ENCODE data around the gene PVR.
"Not testable (repeated sequence)": the region's sequence is repeated elsewhere in the genome, so short reads cannot be mapped to it uniquely, and the experiment has no call there.

Gene PVR

DNA sequence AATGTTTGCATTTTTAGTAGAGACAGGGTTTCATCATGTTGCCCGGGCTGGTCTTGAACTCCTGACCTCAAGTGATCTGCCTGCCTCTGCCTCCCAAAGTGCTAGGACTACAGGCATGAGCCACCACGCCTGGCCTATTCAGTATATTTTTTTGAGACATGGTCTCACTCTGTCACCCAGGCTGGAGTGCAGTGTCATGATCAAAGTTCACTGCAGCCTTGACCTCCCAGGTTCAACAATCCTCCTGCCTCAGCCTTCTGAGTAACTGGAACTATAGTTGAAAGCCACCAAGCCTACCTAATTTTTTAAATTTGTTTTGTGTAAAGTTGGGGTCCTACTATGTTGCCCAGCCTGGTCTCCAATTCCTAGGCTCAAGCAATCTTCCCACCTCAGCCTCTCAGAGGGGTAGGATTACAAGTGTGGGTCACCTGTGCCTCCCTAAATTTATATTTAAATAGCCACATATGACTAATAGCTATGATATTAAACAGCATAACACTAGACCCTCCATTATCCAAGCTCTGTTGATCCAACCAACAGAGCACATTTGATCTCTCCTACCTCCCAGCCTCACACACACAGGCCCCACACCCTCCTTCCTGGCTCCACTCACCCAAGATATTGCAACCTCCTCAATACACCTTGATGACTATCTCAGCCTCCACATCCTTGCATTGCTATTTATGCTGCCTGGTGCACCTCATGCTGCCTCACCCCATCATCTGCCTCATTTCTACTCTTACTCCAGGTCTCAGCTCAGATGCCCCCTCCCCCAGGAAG lies 25.5 kb downstream of the PVR start:
- TF ChIP-seq, protein P1, sequence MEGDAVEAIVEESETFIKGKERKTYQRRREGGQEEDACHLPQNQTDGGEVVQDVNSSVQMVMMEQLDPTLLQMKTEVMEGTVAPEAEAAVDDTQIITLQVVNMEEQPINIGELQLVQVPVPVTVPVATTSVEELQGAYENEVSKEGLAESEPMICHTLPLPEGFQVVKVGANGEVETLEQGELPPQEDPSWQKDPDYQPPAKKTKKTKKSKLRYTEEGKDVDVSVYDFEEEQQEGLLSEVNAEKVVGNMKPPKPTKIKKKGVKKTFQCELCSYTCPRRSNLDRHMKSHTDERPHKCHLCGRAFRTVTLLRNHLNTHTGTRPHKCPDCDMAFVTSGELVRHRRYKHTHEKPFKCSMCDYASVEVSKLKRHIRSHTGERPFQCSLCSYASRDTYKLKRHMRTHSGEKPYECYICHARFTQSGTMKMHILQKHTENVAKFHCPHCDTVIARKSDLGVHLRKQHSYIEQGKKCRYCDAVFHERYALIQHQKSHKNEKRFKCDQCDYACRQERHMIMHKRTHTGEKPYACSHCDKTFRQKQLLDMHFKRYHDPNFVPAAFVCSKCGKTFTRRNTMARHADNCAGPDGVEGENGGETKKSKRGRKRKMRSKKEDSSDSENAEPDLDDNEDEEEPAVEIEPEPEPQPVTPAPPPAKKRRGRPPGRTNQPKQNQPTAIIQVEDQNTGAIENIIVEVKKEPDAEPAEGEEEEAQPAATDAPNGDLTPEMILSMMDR (conservative IDR thresholded peaks at IDR 0.05) = no peak
- no peak for TF ChIP-seq ZFX (IDR thresholded peaks at IDR 0.05)
- no peak overlapping the region for H3K27ac ChIP-seq

DNA sequence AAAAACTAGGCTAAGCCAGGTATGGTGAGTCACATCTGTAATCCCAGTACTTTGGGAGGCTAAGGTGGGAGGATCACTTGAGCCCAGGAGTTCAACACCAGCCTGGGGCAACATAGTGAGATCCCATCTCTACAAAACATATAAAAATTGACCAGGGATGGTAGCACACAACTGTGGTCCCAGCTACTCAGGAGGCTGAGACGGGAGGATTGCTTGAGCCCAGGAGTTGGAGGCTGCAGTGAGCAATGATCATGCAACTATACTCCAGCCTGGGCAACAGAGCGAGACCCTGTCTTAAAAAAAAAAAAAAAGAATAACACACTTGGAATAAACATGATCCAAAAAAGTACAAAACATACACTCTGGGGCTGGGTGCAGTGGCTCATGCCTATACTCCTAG lies 26.3 kb downstream of the PVR start:
- not testable (repeated sequence) for H3K27ac ChIP-seq

DNA sequence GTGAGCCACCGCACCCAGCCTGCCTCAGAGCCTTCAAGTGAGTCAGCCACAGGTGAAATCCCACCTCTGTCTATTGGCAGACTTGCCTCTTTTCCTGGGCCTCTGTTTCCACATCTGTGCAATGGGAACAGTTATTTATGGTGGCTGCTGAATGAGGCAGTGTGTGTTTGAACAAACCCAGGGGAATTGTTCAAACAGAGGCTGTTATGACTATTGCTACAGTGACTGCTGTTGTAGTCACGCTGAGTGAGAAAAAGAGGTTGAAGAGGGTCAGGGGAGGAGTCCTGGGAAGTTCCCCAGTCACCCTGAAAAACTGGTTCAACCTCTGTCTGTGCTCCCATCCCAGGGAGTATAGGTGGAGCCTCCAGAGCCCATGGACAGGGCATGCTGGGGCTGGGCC lies 27.7 kb downstream of the PVR start, which contains the start of gene CEACAM19:
Gene CEACAM19, plus strand, starts transcription at position 83 of the 400 bp plus-strand sequence. CDS start 450 bp downstream, outside the sequence.
- no peak for TF ChIP-seq ZFX (IDR thresholded peaks at IDR 0.05)
- H3K27ac ChIP-seq = no peak within 1 kb of the TSS; the same call in 1 of the 2 replicates

DNA sequence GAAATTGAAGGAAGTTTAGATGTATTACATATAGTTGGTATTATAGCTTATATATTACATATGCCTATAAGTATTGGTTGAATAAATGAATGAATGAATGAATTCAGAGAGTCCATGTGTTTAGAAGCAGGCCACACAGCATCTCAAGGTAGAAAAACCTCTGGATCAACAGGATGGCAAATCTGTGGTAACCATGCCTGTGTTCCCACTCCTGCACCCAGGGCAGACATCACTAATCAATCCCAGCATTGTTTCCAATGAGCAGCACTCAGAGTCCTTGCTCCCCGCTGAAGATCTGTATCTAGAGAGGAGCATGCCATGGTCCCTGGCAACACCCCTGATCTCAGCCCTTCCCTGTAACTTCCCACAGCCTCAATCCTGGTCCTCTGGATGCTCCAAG lies 28.5 kb downstream of the PVR start:
- TF ChIP-seq, protein P1 (conservative IDR thresholded peaks at IDR 0.05) = no peak
- no peak for TF ChIP-seq ZFX (IDR thresholded peaks at IDR 0.05)
- no peak overlapping the region for H3K27ac ChIP-seq

DNA sequence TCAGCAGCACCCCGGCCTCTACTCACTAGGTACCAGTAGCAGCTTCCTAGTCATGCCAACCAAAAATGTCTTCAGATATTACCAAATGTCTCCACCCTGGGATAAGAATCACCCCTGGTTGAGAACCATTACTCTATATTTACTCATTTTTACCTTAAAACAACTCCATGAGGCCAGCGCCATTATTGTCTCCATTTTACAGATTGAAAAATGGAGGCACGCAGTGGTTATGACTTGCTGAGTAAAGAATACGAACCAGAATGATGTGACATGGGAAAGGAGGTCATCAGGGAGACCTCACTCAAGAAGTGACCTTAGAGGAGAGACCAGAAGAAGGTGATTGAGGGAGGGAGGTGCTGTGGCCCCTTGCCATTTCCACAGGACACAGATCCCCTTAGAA lies 29.8 kb downstream of the PVR start:
- no peak overlapping the region for H3K27ac ChIP-seq
- TF ChIP-seq ZFX (IDR thresholded peaks at IDR 0.05) = no peak
- TF ChIP-seq, protein P1 (conservative IDR thresholded peaks at IDR 0.05) = no peak

DNA sequence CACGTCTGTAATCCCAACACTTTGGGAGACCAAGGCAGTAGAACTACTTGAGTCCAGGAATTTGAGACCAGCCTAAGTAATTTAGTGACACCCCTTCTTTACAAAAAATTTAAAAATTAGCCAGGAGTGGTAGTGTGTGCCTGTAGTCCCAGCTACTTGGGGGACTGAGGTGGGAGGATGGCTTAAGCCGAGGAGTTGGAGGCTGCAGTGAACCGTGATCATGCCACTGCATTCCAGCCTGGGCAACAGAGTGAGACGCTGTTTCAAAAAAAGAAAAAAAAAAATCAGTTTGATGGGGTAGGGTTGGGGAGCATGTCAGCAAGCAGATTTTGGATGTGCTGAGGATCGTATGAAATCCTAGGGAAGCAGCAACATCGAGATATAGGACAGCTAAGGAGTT lies 31.8 kb downstream of the PVR start:
- TF ChIP-seq, protein P1 (conservative IDR thresholded peaks at IDR 0.05) = no peak
- TF ChIP-seq ZFX (IDR thresholded peaks at IDR 0.05) = no peak
- H3K27ac ChIP-seq = no peak overlapping the region

DNA sequence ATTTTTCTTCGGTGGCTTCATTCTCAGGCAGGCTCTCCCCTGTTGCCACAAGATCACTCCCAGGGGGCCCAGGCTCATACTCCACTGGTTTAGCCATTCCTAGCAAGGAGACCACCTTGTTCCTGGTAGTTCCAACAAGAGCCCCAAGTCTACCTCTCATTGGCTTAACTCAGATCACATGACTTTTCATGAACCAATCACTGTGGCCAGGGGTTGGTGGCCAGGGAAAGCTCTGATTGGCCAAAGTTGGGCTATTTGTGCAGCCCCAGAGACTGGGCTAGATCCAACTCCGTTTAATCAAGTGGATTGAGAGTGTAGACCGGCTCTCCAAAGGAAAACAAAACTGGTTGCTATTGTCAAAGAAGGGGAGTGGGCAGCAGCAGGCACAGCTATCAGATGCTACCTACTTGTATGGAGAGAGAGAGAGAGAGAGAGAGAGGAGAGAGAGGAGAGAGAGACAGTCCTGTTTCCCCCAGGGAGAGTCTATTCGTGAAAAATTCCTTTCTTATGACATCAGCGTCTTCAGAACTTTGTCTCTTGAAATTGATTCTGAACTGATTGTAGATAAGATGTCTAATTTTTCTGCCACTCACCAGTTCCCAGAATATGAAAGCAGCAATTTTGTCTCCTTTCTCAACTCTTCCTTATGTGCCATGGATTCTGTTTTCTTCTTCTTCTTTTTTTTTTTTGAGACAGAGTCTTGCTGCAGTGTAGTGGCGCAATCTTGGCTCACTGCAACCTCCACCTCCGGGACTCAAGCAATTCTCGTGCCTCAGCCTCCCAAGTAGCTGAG lies 33.5 kb downstream of the PVR start:
- no peak overlapping the region for H3K27ac ChIP-seq
- no peak for TF ChIP-seq ZFX (IDR thresholded peaks at IDR 0.05)
- TF ChIP-seq, protein P1 (conservative IDR thresholded peaks at IDR 0.05) = no peak

DNA sequence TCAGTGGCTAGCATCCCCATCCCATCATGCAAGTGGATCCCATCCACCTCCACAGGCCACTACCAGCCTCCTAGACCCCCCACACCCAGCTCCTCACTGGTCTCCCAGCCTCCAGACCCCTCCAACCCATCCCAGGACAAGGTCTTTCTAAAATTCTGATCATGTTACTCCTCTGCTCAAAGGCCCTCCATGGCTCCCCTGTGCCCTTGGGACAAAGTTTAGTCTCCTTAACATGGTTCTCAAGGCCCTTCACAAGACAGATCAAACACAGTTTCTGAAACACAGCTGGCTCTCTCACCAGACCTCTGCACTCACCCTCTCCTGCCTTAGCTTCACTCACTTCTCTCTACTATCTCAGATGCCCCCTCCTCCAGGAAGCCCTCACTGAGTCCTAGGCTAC lies 36.8 kb downstream of the PVR start:
- H3K27ac ChIP-seq = no peak overlapping the region
- TF ChIP-seq, protein P1 (conservative IDR thresholded peaks at IDR 0.05) = no peak
- no peak for TF ChIP-seq ZFX (IDR thresholded peaks at IDR 0.05)

Data from C4-2B (cell line).